ENCODE results near the gene NHEJ1. TPM values are rescaled to one million over a fixed set of nuclear protein-coding genes. Genes with fewer than 3 reads are reported as not detected.

NHEJ1 gene
- total and polyA plus RNA-seq, 9 of the 15 experiments (the other 6 are each of a cell fraction or from before 2014, with no cell fraction given), result 9.0 to 23.7 (median 13.9) TPM

- TF ChIP-seq SAFB (IDR thresholded peaks at IDR 0.05; ENCODE audit: borderline replicate concordance, low read depth, low read length) (no peak), ZNF639 (CRISPR knock-in tag; conservative IDR thresholded peaks at IDR 0.05 in 1 of 2, IDR thresholded peaks at IDR 0.05 in 1 of 2) (no peak), ZC3H8 (IDR thresholded peaks at IDR 0.05) (no peak), BCL6 (CRISPR knock-in tag; IDR thresholded peaks at IDR 0.05) (no peak), TBL1XR1 (IDR thresholded peaks at IDR 0.05; ENCODE audit: low read length in 2 of 2) (0 out of 4 replicates have a peak, but pooled peaks of 1 of the 2 experiments have one; percentile 22)
These were observed 36.1 kb downstream of the NHEJ1 start (continued) for GRCh38 chr2:219124381-219125110.

- FAIRE-seq, result no peak
- no peak overlapping the region for H2AFZ ChIP-seq (ENCODE audit: low read depth, low read length)
- no peaks in the 10 kb centered on the region for H3K79me2 ChIP-seq (ENCODE audit: control insufficient read depth, insufficient read depth, low read length)
- WGBS (ENCODE audit: insufficient coverage, low coverage, missing lambda C conversion rate), result 80% methylated on average over 7 of the region's 8 CpGs
- in situ Hi-C loops (cut with MboI), result loop anchor here (5.0 kb wide), 1 partner anchor 51 kb away; no protein-coding TSS in a partner anchor
- no peaks in the 10 kb centered on the region for H3K36me3 ChIP-seq (ENCODE audit: control insufficient read depth, insufficient read depth, low read length)
- H4K20me1 ChIP-seq (replicated peaks; ENCODE audit: control insufficient read depth, insufficient read depth, low read length), result no peaks in the 10 kb centered on the region
- intact Hi-C loops (cut with micrococcal nuclease), result no loop called here
- no peak for ATAC-seq
- TF ChIP-seq NFRKB (IDR thresholded peaks at IDR 0.05; ENCODE audit: low read depth) (no peak), TFE3 (CRISPR knock-in tag; IDR thresholded peaks at IDR 0.05) (0 out of 2 replicates have a peak, but pooled peaks have one; percentile 29), GATA2 (CRISPR knock-in tag; IDR thresholded peaks at IDR 0.05) (no peak)
- H3K4me1 ChIP-seq (replicated peaks in 1 of 2; ENCODE audit: control insufficient read depth in 2 of 2, insufficient read depth in 2 of 2, low read length in 2 of 2), result peaks cover 16 to 30% of the 10 kb centered on the region in 2 experiments
- H3K9me1 ChIP-seq (ENCODE audit: control insufficient read depth, insufficient read depth, low read length), result peaks cover 3% of the 10 kb centered on the region
- no peak overlapping the region for H3K4me3 ChIP-seq
- H3K9me3 ChIP-seq (replicated peaks; ENCODE audit: control insufficient read depth, insufficient read depth, low read depth, low read length), result no peaks in the 10 kb centered on the region
- ChIA-PET POLR2A (no interaction called here), CTCF (ENCODE audit: low intra/inter-chr PET ratio) (no interaction called here)
- no peak overlapping the region for H3K4me2 ChIP-seq (ENCODE audit: insufficient read depth, low read length)
- no TSS peak for BruUV-seq (replicated peaks)
- H3K9ac ChIP-seq (ENCODE audit: insufficient read depth in 1 of 2, low read depth in 2 of 2, low read length in 2 of 2), result no peak overlapping the region
- H3K27me3 ChIP-seq (ENCODE audit: control insufficient read depth in 2 of 2, insufficient read depth in 2 of 2, low read length in 2 of 2), result no peaks in the 10 kb centered on the region
- no peak for DNase-seq (ENCODE audit: extremely low read depth in 1 of 4, low spot score in 3 of 4)
- no peak overlapping the region for H3K27ac ChIP-seq (ENCODE audit: extremely low read depth, low read depth, low read length)
These were observed 37.1 kb downstream of the NHEJ1 start for GRCh38 chr2:219123356-219124135.

Data from K562 (cell line).